ENCODE results near the gene SPON2. TPM values are rescaled to one million over a fixed set of nuclear protein-coding genes. Genes with fewer than 3 reads are reported as not detected.

SPON2 gene
- total RNA-seq, 1 experiment from 2014 or later, result 0.54 TPM

GRCh38 chr4:1175635-1176229, 3.3 kb upstream of the SPON2 start:
- Mint-ChIP-seq H3K36me3 (ENCODE audit: insufficient read depth, unreplicated experiment) (no peaks in the 10 kb centered on the region), H3K4me3 (ENCODE audit: unreplicated experiment) (no peak overlapping the region), H3K27me3 (ENCODE audit: insufficient read depth, unreplicated experiment) (no peaks in the 10 kb centered on the region), H3K4me1 (ENCODE audit: insufficient read depth, unreplicated experiment) (peaks cover 20% of the 10 kb centered on the region), H3K9me3 (ENCODE audit: unreplicated experiment) (peaks cover 6% of the 10 kb centered on the region), H3K27ac (ENCODE audit: low read depth, unreplicated experiment) (no peak overlapping the region)
- CTCF ChIA-PET, result interaction anchor here (0.7 kb wide), 2 partner anchors 9 to 144 kb away, joined by 3 read pairs; no protein-coding TSS in a partner anchor
- BruUV-seq (replicated peaks), result no TSS peak
- TF ChIP-seq CTCF (IDR thresholded peaks at IDR 0.05; ENCODE audit: unreplicated experiment), result no peak
- intact Hi-C loops (cut with micrococcal nuclease), result no loop called here
- POLR2A ChIA-PET, result interaction anchor here (1.1 to 1.6 kb wide), 2 partner anchors 15 to 114 kb away, joined by 3 to 4 read pairs; partner anchors contain the start of gene MAEA
- DNase-seq (ENCODE audit: unreplicated experiment), result no peak

DNA sequence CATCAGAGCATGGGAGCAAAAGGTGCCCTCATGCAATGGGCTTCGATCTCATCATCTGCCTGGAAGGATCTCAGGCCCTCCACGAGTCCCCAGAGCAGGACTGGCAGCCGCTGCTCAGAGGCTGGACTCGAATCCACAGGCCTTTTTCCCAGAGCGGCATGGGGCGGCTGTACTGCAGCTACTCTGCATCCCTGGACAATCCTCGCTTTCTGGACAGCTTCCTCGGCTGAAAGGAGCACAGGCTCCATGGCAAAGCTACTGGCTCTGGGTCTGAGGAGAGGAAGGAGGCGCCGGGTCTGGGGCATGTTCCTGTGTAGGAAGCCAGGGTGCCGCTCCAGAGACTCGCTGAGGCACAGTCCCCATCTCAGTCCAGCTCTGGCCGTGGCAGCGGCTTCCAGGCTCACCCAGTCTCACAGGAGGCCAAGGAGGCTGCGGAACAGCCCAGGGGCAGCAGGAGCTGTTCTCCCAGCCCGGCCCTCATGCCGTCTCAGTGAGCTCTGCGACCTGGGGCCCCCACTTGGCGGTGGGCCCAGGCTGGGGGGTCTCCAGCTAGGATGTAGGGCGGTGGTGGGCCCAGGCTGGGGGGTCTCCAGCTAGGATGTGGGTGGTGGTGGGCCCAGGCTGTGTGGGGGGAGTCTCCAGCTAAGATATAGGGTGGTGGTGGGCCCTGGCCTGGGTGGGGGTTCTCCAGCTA, 2.7 kb upstream of the SPON2 start:
- ChIA-PET CTCF (interaction anchor here (0.7 kb wide), 2 partner anchors 8 to 143 kb away, joined by 3 read pairs; no protein-coding TSS in a partner anchor), POLR2A (interaction anchor here (1.1 to 1.6 kb wide), 2 partner anchors 16 to 115 kb away, joined by 3 to 4 read pairs; partner anchors contain the start of gene MAEA)
- Mint-ChIP-seq H3K27me3 (ENCODE audit: insufficient read depth, unreplicated experiment) (no peaks in the 10 kb centered on the region), H3K36me3 (ENCODE audit: insufficient read depth, unreplicated experiment) (no peaks in the 10 kb centered on the region), H3K27ac (ENCODE audit: low read depth, unreplicated experiment) (no peak overlapping the region), H3K9me3 (ENCODE audit: unreplicated experiment) (no peaks in the 10 kb centered on the region), H3K4me3 (ENCODE audit: unreplicated experiment) (no peak overlapping the region), H3K4me1 (ENCODE audit: insufficient read depth, unreplicated experiment) (peaks cover 20% of the 10 kb centered on the region)
- no peak for TF ChIP-seq CTCF (IDR thresholded peaks at IDR 0.05; ENCODE audit: unreplicated experiment)
- intact Hi-C loops (cut with micrococcal nuclease), result no loop called here
- no TSS peak for BruUV-seq (replicated peaks)
- no peak for DNase-seq (ENCODE audit: unreplicated experiment)

GRCh38 chr4:1172971-1173757, 781 bp upstream of the SPON2 start:
- Mint-ChIP-seq H3K27ac (ENCODE audit: low read depth, unreplicated experiment) (no peak overlapping the region), H3K36me3 (ENCODE audit: insufficient read depth, unreplicated experiment) (no peaks in the 10 kb centered on the region), H3K4me3 (ENCODE audit: unreplicated experiment) (no peak overlapping the region), H3K4me1 (ENCODE audit: insufficient read depth, unreplicated experiment) (peaks cover 15% of the 10 kb centered on the region), H3K9me3 (ENCODE audit: unreplicated experiment) (no peaks in the 10 kb centered on the region), H3K27me3 (ENCODE audit: insufficient read depth, unreplicated experiment) (no peaks in the 10 kb centered on the region)
- ChIA-PET CTCF (interaction anchor here (0.7 kb wide), 1 partner anchor 37 kb away, joined by 3 read pairs; no protein-coding TSS in a partner anchor), POLR2A (interaction anchor here (0.9 kb wide), 1 partner anchor 9 kb away, joined by 3 read pairs; no protein-coding TSS in a partner anchor)
- BruUV-seq (replicated peaks), result no TSS peak
- intact Hi-C loops (cut with micrococcal nuclease), result no loop called here
- no peak for DNase-seq (ENCODE audit: unreplicated experiment)
- TF ChIP-seq CTCF (IDR thresholded peaks at IDR 0.05; ENCODE audit: unreplicated experiment), result no peak

Data from MCF 10A (cell line).